Endothelial cell (in vitro differentiated cells): ENCODE data around the gene AHRR. TPM values are rescaled to one million over a fixed set of nuclear protein-coding genes. Genes with fewer than 3 reads are reported as not detected.

Experiments
- DNase-seq: peaks from one replicate; pipeline ENCODE4 v3.0.0; 2021; ENCODE audit warnings: low spot score
- H3K27ac Mint-ChIP-seq: one replicate; pipeline ENCODE4 v1.8.0; 2021; ENCODE audit warnings: mixed read lengths, inconsistent platforms; ENCODE audit not compliant: unreplicated experiment
- H3K27me3 Mint-ChIP-seq: one replicate; pipeline ENCODE4 v1.8.0; 2021; ENCODE audit warnings: mild to moderate bottlenecking, moderate library complexity, mixed read lengths, inconsistent platforms; ENCODE audit not compliant: unreplicated experiment
- H3K36me3 Mint-ChIP-seq: one replicate; pipeline ENCODE4 v1.8.0; 2021; ENCODE audit warnings: mild to moderate bottlenecking, low read depth, mixed read lengths, inconsistent platforms; ENCODE audit not compliant: unreplicated experiment
- H3K4me1 Mint-ChIP-seq: one replicate; pipeline ENCODE4 v1.8.0; 2021; ENCODE audit warnings: mild to moderate bottlenecking, mixed read lengths, inconsistent platforms; ENCODE audit not compliant: unreplicated experiment
- H3K4me3 Mint-ChIP-seq: one replicate; pipeline ENCODE4 v1.8.0; 2021; ENCODE audit warnings: mild to moderate bottlenecking, mixed read lengths, inconsistent platforms; ENCODE audit not compliant: unreplicated experiment
- H3K9me3 Mint-ChIP-seq: one replicate; pipeline ENCODE4 v1.8.0; 2021; ENCODE audit warnings: mixed read lengths, inconsistent platforms; ENCODE audit not compliant: unreplicated experiment
- CTCF ChIP-seq: fragments of 200-600 bp; sonication (generic); IDR thresholded peaks from one replicate; pipeline ENCODE4 v1.5.0; 2021; ENCODE audit warnings: antibody characterized with exemption; ENCODE audit not compliant: unreplicated experiment
- total RNA-seq: library from RNA; stranded (reverse); fragmentation: NEBNext Ultra II Directional; extraction: Animal tissue kit (Norgen Biotek cat#: 25700); gene quantifications from one replicate; pipeline ENCODE4 v1.2.1, GENCODE V29; 2021; ENCODE audit not compliant: unreplicated experiment

Gene AHRR
- total RNA-seq, 1 donor from 2014 or later, result 8.7 TPM

- H3K4me1 Mint-ChIP-seq, result peaks cover 6% of the 10 kb centered on the region
- H3K9me3 Mint-ChIP-seq, result no peaks in the 10 kb centered on the region
- TF ChIP-seq CTCF, result no peak
- no peak overlapping the region for H3K27ac Mint-ChIP-seq
- no peak for DNase-seq
- peaks cover 9% of the 10 kb centered on the region for H3K27me3 Mint-ChIP-seq
- H3K4me3 Mint-ChIP-seq, result peak overlapping the region; percentile 34
- peaks cover 4% of the 10 kb centered on the region for H3K36me3 Mint-ChIP-seq
Measured at GRCh38 chr5:422323-423232, 101.1 kb downstream of the AHRR start.

GRCh38 chr5:423233-423565 is 101.7 kb downstream of the AHRR start:
- Mint-ChIP-seq H3K9me3 (no peaks in the 10 kb centered on the region), H3K36me3 (peaks cover 4% of the 10 kb centered on the region), H3K27me3 (peaks cover 9% of the 10 kb centered on the region), H3K4me1 (peaks cover 6% of the 10 kb centered on the region), H3K27ac (peak overlapping the region; percentile 34), H3K4me3 (peak overlapping the region; percentile 34)
- no peak for TF ChIP-seq CTCF
- DNase-seq, result no peak

GRCh38 chr5:423626-424261 is 102.2 kb downstream of the AHRR start:
- Mint-ChIP-seq H3K4me3 (no peak overlapping the region), H3K27ac (peak overlapping the region; percentile 34), H3K36me3 (peaks cover 4% of the 10 kb centered on the region), H3K4me1 (peaks cover 8% of the 10 kb centered on the region), H3K9me3 (no peaks in the 10 kb centered on the region), H3K27me3 (peaks cover 9% of the 10 kb centered on the region)
- TF ChIP-seq CTCF, result no peak
- DNase-seq, result no peak

GRCh38 chr5:424301-425110 is 103.0 kb downstream of the AHRR start:
- Mint-ChIP-seq H3K27me3 (peaks cover 11% of the 10 kb centered on the region), H3K27ac (no peak overlapping the region), H3K4me3 (no peak overlapping the region), H3K36me3 (peaks cover 4% of the 10 kb centered on the region), H3K9me3 (no peaks in the 10 kb centered on the region), H3K4me1 (peaks cover 12% of the 10 kb centered on the region)
- no peak for DNase-seq
- TF ChIP-seq CTCF, result no peak
